SHP77 (cell line): ENCODE data around the gene BABAM2.
A peak's percentile ranks its signal among the peaks of the same experiment; 100 is the strongest.
"Not testable (repeated sequence)": the region's sequence is repeated elsewhere in the genome, so short reads cannot be mapped to it uniquely, and the experiment has no call there.

Experiments used
- DNase-seq, 2 experiments: peaks; one replicate each; lab custom pipeline; 2025; lab: John Stamatoyannopoulos, UW

BABAM2 gene

GRCh38 chr2:27890146-27890923 is at the start of gene BABAM2, which contains the start of gene RBKS:
Gene BABAM2, plus strand, starts transcription at chr2:27890729. Its CDS starts 3,828 bp downstream, at chr2:27894557.
Gene RBKS, minus strand, starts transcription at chr2:27890387. Its CDS starts 42 bp downstream, at chr2:27890345.
- peak; percentile 54 to 70 for DNase-seq

- no peak for DNase-seq
Measured at GRCh38 chr2:27842894-27843293, 47.6 kb upstream of the BABAM2 start.

GRCh38 chr2:27843992-27844391 is 46.5 kb upstream of the BABAM2 start:
- DNase-seq: no peak

GRCh38 chr2:27844821-27845255 is 45.7 kb upstream of the BABAM2 start:
- no peak for DNase-seq

GRCh38 chr2:27847333-27847732 is 43.2 kb upstream of the BABAM2 start:
- DNase-seq: no peak

- DNase-seq: no peak
Measured at GRCh38 chr2:27849558-27850205, 40.8 kb upstream of the BABAM2 start.

- DNase-seq: no peak
Measured at GRCh38 chr2:27852691-27853090, 37.8 kb upstream of the BABAM2 start.

GRCh38 chr2:27854229-27854862 is 36.2 kb upstream of the BABAM2 start:
- no peak for DNase-seq

GRCh38 chr2:27855476-27855875 is 35.1 kb upstream of the BABAM2 start:
- no peak for DNase-seq

- no peak for DNase-seq
Measured at GRCh38 chr2:27856386-27856785, 34.1 kb upstream of the BABAM2 start.

- no peak for DNase-seq
Measured at GRCh38 chr2:27856956-27857355, 33.6 kb upstream of the BABAM2 start.

GRCh38 chr2:27857417-27858172 is 32.9 kb upstream of the BABAM2 start:
- no peak for DNase-seq

- no peak for DNase-seq
Measured at GRCh38 chr2:27860111-27860510, 30.4 kb upstream of the BABAM2 start.

GRCh38 chr2:27863146-27863545 is 27.4 kb upstream of the BABAM2 start:
- DNase-seq: no peak

- DNase-seq: not testable (repeated sequence)
Measured at GRCh38 chr2:27863955-27864354, 26.6 kb upstream of the BABAM2 start.

GRCh38 chr2:27866237-27866636 is 24.3 kb upstream of the BABAM2 start:
- DNase-seq: no peak

GRCh38 chr2:27869763-27870162 is 20.8 kb upstream of the BABAM2 start:
- DNase-seq: no peak

GRCh38 chr2:27870724-27871123 is 19.8 kb upstream of the BABAM2 start:
- DNase-seq: no peak

- DNase-seq: no peak
Measured at GRCh38 chr2:27871802-27872201, 18.7 kb upstream of the BABAM2 start.

GRCh38 chr2:27873091-27873490 is 17.4 kb upstream of the BABAM2 start:
- DNase-seq: no peak

- no peak for DNase-seq
Measured at GRCh38 chr2:27875089-27875881, 15.2 kb upstream of the BABAM2 start.
